Psoas muscle (tissue), 8 donors: ENCODE measurements around the gene SH2B3. TPM values are rescaled to one million over a fixed set of nuclear protein-coding genes. Genes with fewer than 3 reads are reported as not detected.

Experiments used
- ATAC-seq, 4 donors: fragments of 200-7000 bp; cut with Tn5 transposase; one replicate each; pipeline ENCODE4 v1.9.1; 2020; ENCODE audit warnings: moderate library complexity in 3 of 4, mild to moderate bottlenecking in 2 of 4
- DNase-seq, 2 donors: peaks; one replicate each; pipeline ENCODE4 v3.0.0-alpha.2; 2020
- H3K27ac ChIP-seq: fragments of 200-600 bp; one replicate; pipeline ENCODE4 v1.8.0; 2022
- H3K27me3 ChIP-seq, 3 donors: fragments of 200-600 bp in 1 of 3; one replicate each; pipeline versions ENCODE4 v1.6.1 to v1.8.0; 2013 to 2022; ENCODE audit warnings: low read length in 2 of 3, mild to moderate bottlenecking in 2 of 3, moderate library complexity in 1 of 3; ENCODE audit not compliant: insufficient read depth in 3 of 3
- H3K36me3 ChIP-seq, 2 donors: fragments of 200-600 bp in 1 of 2; one replicate each; pipeline versions ENCODE4 v1.6.1 to v1.8.0; 2013 to 2022; ENCODE audit warnings: low read depth in 1 of 2, mild to moderate bottlenecking in 1 of 2, moderate library complexity in 1 of 2; ENCODE audit not compliant: insufficient read depth in 1 of 2
- H3K4me1 ChIP-seq: fragments of 200-600 bp; one replicate; pipeline ENCODE4 v1.8.0; 2022
- H3K4me3 ChIP-seq: fragments of 200-600 bp; one replicate; pipeline ENCODE4 v1.8.0; 2022; ENCODE audit warnings: mild to moderate bottlenecking
- H3K9me3 ChIP-seq: fragments of 200-600 bp; one replicate; pipeline ENCODE4 v1.8.0; 2022
- CTCF ChIP-seq: fragments of 200-600 bp; IDR thresholded peaks from one replicate; pipeline ENCODE4 v1.8.0; 2022; ENCODE audit warnings: antibody characterized with exemption
- WGBS, 3 donors: extraction: QIAGEN DNeasy Blood & Tissue Kit; methylation state at CpG; one replicate each; pipeline versions ENCODE4 v1.1.6 to v1.1.7; 2013; 5-methylcytosine and 5-hydroxymethylcytosine counted together
- intact Hi-C, 2 donors: fragments of 100-400 bp; cut with DNase I; formaldehyde crosslinking; loops; one replicate each; pipeline versions ENCODE4 v1.11.0 to v1.14.2; 2022
- polyA plus RNA-seq, 3 donors: library from polyadenylated mRNA; stranded (reverse); fragments of 200-250 nt; gene quantifications; one replicate each; pipeline ENCODE4 v1.2.3, GENCODE V29; 2013
- total RNA-seq, 4 donors: library from RNA; stranded (reverse); fragmentation: NEBNext Ultra II Directional in 2 of 4; extraction: Animal tissue kit (Norgen Biotek cat#: 25700) in 2 of 4; gene quantifications; one replicate each; pipeline versions ENCODE4 v1.2.1 to v1.2.4, GENCODE V29; 2021 to 2023
- donor health status: healthy with polysubstance abuse.
- donor health status: DM: no; HTN: no; CAD: no; lungs with moderate emphysema.
- donor health status: Bipolar disorder and iron deficiency.
- donor health status: healthy.
- donor health status: DM: yes; HTN: yes; CAD: no.
- donor health status: DM: no; HTN: no; CAD: no.
- donor health status: DM: no; HTN: no; CAD: no.
- donor health status: DM: yes; HTN: yes; CAD: no.

The SH2B3 gene
- total and polyA plus RNA-seq, 7 donors = 4.4 to 25.0 (median 11.9) TPM

- Histone ChIP-seq H3K27me3 (no peaks in the 10 kb centered on the region), H3K36me3 (peaks cover 0 to 29% of the 10 kb centered on the region in 2 donors), H3K9me3 (no peaks in the 10 kb centered on the region), H3K4me1 (peaks cover 8% of the 10 kb centered on the region), H3K27ac (no peak overlapping the region), H3K4me3 (no peak overlapping the region)
- intact Hi-C loops = no loop called here
- DNase-seq (no peak), ATAC-seq (no peak)
- no peak for TF ChIP-seq CTCF
- 93 to 97% (median 94%) methylated on average over 23 to 30 of the region's 30 CpGs for WGBS, 3 donors
Observed at GRCh38 chr12:111418594-111418880, 12.8 kb downstream of the SH2B3 start.

GRCh38 chr12:111419784-111420183, 14.1 kb downstream of the SH2B3 start:
- no peak for ATAC-seq
- H3K4me1 ChIP-seq = no peaks in the 10 kb centered on the region
- H3K36me3 ChIP-seq = peaks cover 0 to 29% of the 10 kb centered on the region in 2 donors

GRCh38 chr12:111420494-111420893, 14.8 kb downstream of the SH2B3 start:
- H3K36me3 ChIP-seq = peaks cover 0 to 29% of the 10 kb centered on the region in 2 donors
- 79 to 86% (median 81%) methylated on average over 7 of the region's 7 CpGs for WGBS, 3 donors

More at GRCh38 chr12:111419784-111420183, 14.1 kb downstream of the SH2B3 start:
- TF ChIP-seq CTCF = no peak
- Histone ChIP-seq H3K4me3 (no peak overlapping the region), H3K9me3 (no peaks in the 10 kb centered on the region), H3K27me3 (no peaks in the 10 kb centered on the region), H3K27ac (no peak overlapping the region)
- DNase-seq = no peak
- 89 to 91% (median 91%) methylated on average over 5 of the region's 5 CpGs for WGBS, 3 donors
- intact Hi-C loops = no loop called here

GRCh38 chr12:111424189-111424792, 18.6 kb downstream of the SH2B3 start:
- Histone ChIP-seq H3K4me3 (no peak overlapping the region), H3K27ac (no peak overlapping the region), H3K27me3 (no peaks in the 10 kb centered on the region), H3K9me3 (no peaks in the 10 kb centered on the region), H3K36me3 (peaks cover 0 to 21% of the 10 kb centered on the region in 2 donors), H3K4me1 (peaks cover 17% of the 10 kb centered on the region)
- no peak for DNase-seq
- intact Hi-C loops = no loop called here
- no peak for ATAC-seq
- 77 to 83% (median 82%) methylated on average over 11 of the region's 11 CpGs for WGBS, 3 donors
- no peak for TF ChIP-seq CTCF

More at GRCh38 chr12:111420494-111420893, 14.8 kb downstream of the SH2B3 start:
- intact Hi-C loops = no loop called here
- no peak overlapping the region for H3K4me3 ChIP-seq
- no peaks in the 10 kb centered on the region for H3K9me3 ChIP-seq
- no peak overlapping the region for H3K27ac ChIP-seq
- no peak for TF ChIP-seq CTCF
- ATAC-seq = no peak
- DNase-seq = no peak
- H3K4me1 ChIP-seq = peaks cover 4% of the 10 kb centered on the region
- no peaks in the 10 kb centered on the region for H3K27me3 ChIP-seq

- H3K9me3 ChIP-seq = no peaks in the 10 kb centered on the region
- intact Hi-C loops = no loop called here
- WGBS, 3 donors = 94 to 98% (median 97%) methylated on average over 6 of the region's 6 CpGs
- peaks cover 17% of the 10 kb centered on the region for H3K4me1 ChIP-seq
- no peak overlapping the region for H3K27ac ChIP-seq
- DNase-seq = no peak
- peaks cover 0 to 16% of the 10 kb centered on the region in 2 donors for H3K36me3 ChIP-seq
- H3K27me3 ChIP-seq = no peaks in the 10 kb centered on the region
- no peak overlapping the region for H3K4me3 ChIP-seq
- peak; percentile 15 to 58 (median 31) for ATAC-seq
- TF ChIP-seq CTCF = no peak
Observed at GRCh38 chr12:111424793-111425251, 19.1 kb downstream of the SH2B3 start.
